ENCODE measurements around the gene NRXN3. TPM values are rescaled to one million over a fixed set of nuclear protein-coding genes. Genes with fewer than 3 reads are reported as not detected.

Gene NRXN3
- total RNA-seq, 5 donors from 2014 or later (not counting 1 experiment from before 2014, with no cell fraction given), result not detected

DNA sequence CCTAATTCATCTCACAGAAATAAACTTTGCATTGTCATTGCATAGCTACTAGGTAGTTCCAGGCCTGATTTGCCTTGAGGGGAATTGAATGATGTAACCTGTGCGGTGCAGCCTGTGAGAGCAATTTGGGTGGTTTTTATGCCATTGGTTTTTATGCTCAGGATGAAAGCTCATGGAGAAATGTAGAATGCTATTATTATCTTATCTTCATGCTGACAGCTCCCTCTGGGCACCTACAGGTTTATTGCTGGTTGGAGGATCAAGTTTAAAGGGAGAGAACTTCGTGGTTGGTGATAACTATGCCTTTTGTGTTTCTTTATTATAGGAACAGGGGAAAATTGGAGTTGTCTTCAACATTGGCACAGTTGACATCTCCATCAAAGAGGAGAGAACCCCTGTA is 1493.3 kb downstream of the NRXN3 start:
- CTCF ChIA-PET, result no interaction called here

DNA sequence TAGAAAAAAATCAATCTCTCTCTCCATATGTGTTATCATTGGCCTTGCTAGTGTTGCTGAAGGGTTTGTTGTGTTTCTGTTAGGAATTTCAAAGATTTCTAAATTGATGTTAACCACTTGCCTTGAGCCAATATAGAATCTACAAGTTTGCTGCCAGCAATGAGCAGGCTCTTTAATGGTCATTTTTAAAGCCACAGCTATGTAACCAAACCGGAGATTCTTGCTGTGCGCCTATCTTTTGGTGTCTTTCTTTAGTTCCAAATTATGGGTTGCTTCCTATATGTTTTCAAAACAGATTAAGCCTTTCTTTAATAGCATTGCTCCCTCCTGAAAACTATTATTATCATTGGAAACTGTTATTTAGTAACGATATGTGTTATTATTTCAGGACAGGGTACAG is 1495.4 kb downstream of the NRXN3 start:
- H3K4me3 Mint-ChIP-seq, result no peak overlapping the region
- H3K27ac Mint-ChIP-seq, result no peak overlapping the region
- DNase-seq, result no peak

More for the DNA sequence above, 1493.3 kb downstream of the NRXN3 start:
- no peaks in the 10 kb centered on the region for H3K27me3 ChIP-seq (replicated peaks in 1 of 2; ENCODE audit: control insufficient read depth in 2 of 2, extremely low read depth in 1 of 2, insufficient read depth in 2 of 2, low read length in 1 of 2)
- no peaks in the 10 kb centered on the region for H3K4me1 ChIP-seq (ENCODE audit: control insufficient read depth in 1 of 2, extremely low read depth in 1 of 2, insufficient read depth in 2 of 2, low read length in 2 of 2)
- no peaks in the 10 kb centered on the region for H3K36me3 ChIP-seq (ENCODE audit: control insufficient read depth in 2 of 2, extremely low read depth in 1 of 2, insufficient read depth in 1 of 2, low read length in 1 of 2)
- Mint-ChIP-seq H3K36me3 (no peaks in the 10 kb centered on the region), H3K4me3 (no peak overlapping the region), H3K4me1 (no peaks in the 10 kb centered on the region), H3K27me3 (no peaks in the 10 kb centered on the region), H3K27ac (no peak overlapping the region), H3K9me3 (peaks cover 0 to 16% (median 5%) of the 10 kb centered on the region in 3 donors)
- no peak for ATAC-seq (replicated peaks in 1 of 4)
- no peak overlapping the region for H3K4me3 ChIP-seq (ENCODE audit: control insufficient read depth in 1 of 2, extremely low read depth in 1 of 2, low read length in 1 of 2)
- POLR2A ChIA-PET, result no interaction called here
- WGBS (ENCODE audit: insufficient coverage), result 0% methylated on average over 1 of the region's 2 CpGs
- no peak for DNase-seq
- no peaks in the 10 kb centered on the region for H3K9me3 ChIP-seq
- no peak overlapping the region for H3K27ac ChIP-seq (ENCODE audit: low read length)

DNA sequence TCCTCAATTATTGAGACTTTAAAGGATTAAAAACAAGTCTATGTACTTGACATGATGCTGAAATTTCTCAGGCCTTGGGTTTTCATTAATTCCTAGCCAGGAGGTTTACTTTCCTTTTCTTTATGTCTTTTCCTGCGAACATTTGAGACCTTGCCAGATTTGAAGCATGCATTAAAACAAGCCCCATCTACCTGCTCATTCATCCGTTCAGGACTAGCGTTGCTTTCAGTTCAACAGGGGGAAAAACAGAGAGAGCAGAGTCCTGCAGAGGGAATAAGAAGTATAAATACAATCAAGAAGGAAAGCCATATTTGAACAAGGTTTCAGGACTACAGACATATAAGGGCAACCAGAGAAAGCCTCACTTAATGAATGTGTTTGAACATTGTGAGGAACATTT is 1498.8 kb downstream of the NRXN3 start:
- H3K9me3 ChIP-seq, result no peaks in the 10 kb centered on the region
- no CpG with 5 or more reads among the region's 3 CpGs for WGBS (ENCODE audit: insufficient coverage)
- no peak for DNase-seq
- H3K4me1 Mint-ChIP-seq, result no peaks in the 10 kb centered on the region
- H3K36me3 ChIP-seq (ENCODE audit: control insufficient read depth in 2 of 2, extremely low read depth in 1 of 2, insufficient read depth in 1 of 2, low read length in 1 of 2), result no peaks in the 10 kb centered on the region
- no peaks in the 10 kb centered on the region for H3K27me3 Mint-ChIP-seq
- H3K36me3 Mint-ChIP-seq, result no peaks in the 10 kb centered on the region
- H3K4me1 ChIP-seq (ENCODE audit: control insufficient read depth in 1 of 2, extremely low read depth in 1 of 2, insufficient read depth in 2 of 2, low read length in 2 of 2), result no peaks in the 10 kb centered on the region
- no peak overlapping the region for H3K27ac Mint-ChIP-seq
- H3K27me3 ChIP-seq (replicated peaks in 1 of 2; ENCODE audit: control insufficient read depth in 2 of 2, extremely low read depth in 1 of 2, insufficient read depth in 2 of 2, low read length in 1 of 2), result no peaks in the 10 kb centered on the region
- ChIA-PET POLR2A (no interaction called here), CTCF (no interaction called here)
- H3K27ac ChIP-seq (ENCODE audit: low read length), result no peak overlapping the region
- no peak for ATAC-seq (replicated peaks in 1 of 4)
- no peak overlapping the region for H3K4me3 ChIP-seq (ENCODE audit: control insufficient read depth in 1 of 2, extremely low read depth in 1 of 2, low read length in 1 of 2)
- no peak overlapping the region for H3K4me3 Mint-ChIP-seq
- H3K9me3 Mint-ChIP-seq, result peaks cover 0 to 5% (median 3%) of the 10 kb centered on the region in 3 donors

More for the DNA sequence above, 1495.4 kb downstream of the NRXN3 start:
- WGBS (ENCODE audit: insufficient coverage), result no CpG with 5 or more reads among the region's 3 CpGs
- H3K27me3 Mint-ChIP-seq, result no peaks in the 10 kb centered on the region
- H3K36me3 ChIP-seq (ENCODE audit: control insufficient read depth in 2 of 2, extremely low read depth in 1 of 2, insufficient read depth in 1 of 2, low read length in 1 of 2), result no peaks in the 10 kb centered on the region
- no peak overlapping the region for H3K4me3 ChIP-seq (ENCODE audit: control insufficient read depth in 1 of 2, extremely low read depth in 1 of 2, low read length in 1 of 2)
- H3K36me3 Mint-ChIP-seq, result no peaks in the 10 kb centered on the region
- ChIA-PET CTCF (no interaction called here), POLR2A (no interaction called here)
- H3K9me3 ChIP-seq, result no peaks in the 10 kb centered on the region
- no peak for ATAC-seq (replicated peaks in 1 of 4)
- no peaks in the 10 kb centered on the region for H3K4me1 Mint-ChIP-seq
- H3K27ac ChIP-seq (ENCODE audit: low read length), result no peak overlapping the region
- H3K9me3 Mint-ChIP-seq, result peaks cover 0 to 19% (median 5%) of the 10 kb centered on the region in 3 donors
- H3K27me3 ChIP-seq (replicated peaks in 1 of 2; ENCODE audit: control insufficient read depth in 2 of 2, extremely low read depth in 1 of 2, insufficient read depth in 2 of 2, low read length in 1 of 2), result no peaks in the 10 kb centered on the region
- H3K4me1 ChIP-seq (ENCODE audit: control insufficient read depth in 1 of 2, extremely low read depth in 1 of 2, insufficient read depth in 2 of 2, low read length in 2 of 2), result no peaks in the 10 kb centered on the region

DNA sequence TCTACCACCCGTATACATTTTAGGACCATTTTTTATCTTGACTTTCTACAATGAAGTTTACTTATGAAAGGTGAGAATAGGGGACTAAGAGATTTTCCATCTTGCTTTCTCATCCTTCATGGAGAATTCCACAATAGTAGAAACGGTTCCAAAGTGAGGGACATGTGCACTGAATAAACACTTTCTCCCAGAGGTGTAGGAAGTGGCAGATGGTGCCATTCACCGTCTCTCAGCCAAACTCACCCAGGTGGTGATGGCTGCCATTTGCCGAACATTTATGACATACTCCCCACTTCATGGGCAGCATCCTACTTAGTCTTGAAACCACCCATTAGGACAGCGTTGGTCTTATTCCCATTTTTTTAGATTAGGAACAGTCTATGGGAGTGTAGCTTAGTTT is 1500.6 kb downstream of the NRXN3 start:
- CTCF ChIA-PET, result no interaction called here
- Mint-ChIP-seq H3K27ac (no peak overlapping the region), H3K9me3 (peaks cover 0 to 5% (median 3%) of the 10 kb centered on the region in 3 donors), H3K27me3 (no peaks in the 10 kb centered on the region), H3K4me3 (no peak overlapping the region), H3K36me3 (no peaks in the 10 kb centered on the region), H3K4me1 (no peaks in the 10 kb centered on the region)
- H3K4me1 ChIP-seq (ENCODE audit: control insufficient read depth in 1 of 2, extremely low read depth in 1 of 2, insufficient read depth in 2 of 2, low read length in 2 of 2), result no peaks in the 10 kb centered on the region
- no CpG with 5 or more reads among the region's 5 CpGs for WGBS (ENCODE audit: insufficient coverage)
- no peaks in the 10 kb centered on the region for H3K9me3 ChIP-seq
- no peak for ATAC-seq (replicated peaks in 1 of 4)
- DNase-seq, result no peak
- H3K4me3 ChIP-seq (ENCODE audit: control insufficient read depth in 1 of 2, extremely low read depth in 1 of 2, low read length in 1 of 2), result no peak overlapping the region
- H3K36me3 ChIP-seq (ENCODE audit: control insufficient read depth in 2 of 2, extremely low read depth in 1 of 2, insufficient read depth in 1 of 2, low read length in 1 of 2), result no peaks in the 10 kb centered on the region
- H3K27me3 ChIP-seq (replicated peaks in 1 of 2; ENCODE audit: control insufficient read depth in 2 of 2, extremely low read depth in 1 of 2, insufficient read depth in 2 of 2, low read length in 1 of 2), result no peaks in the 10 kb centered on the region
- POLR2A ChIA-PET, result no interaction called here
- no peak overlapping the region for H3K27ac ChIP-seq (ENCODE audit: low read length)

DNA sequence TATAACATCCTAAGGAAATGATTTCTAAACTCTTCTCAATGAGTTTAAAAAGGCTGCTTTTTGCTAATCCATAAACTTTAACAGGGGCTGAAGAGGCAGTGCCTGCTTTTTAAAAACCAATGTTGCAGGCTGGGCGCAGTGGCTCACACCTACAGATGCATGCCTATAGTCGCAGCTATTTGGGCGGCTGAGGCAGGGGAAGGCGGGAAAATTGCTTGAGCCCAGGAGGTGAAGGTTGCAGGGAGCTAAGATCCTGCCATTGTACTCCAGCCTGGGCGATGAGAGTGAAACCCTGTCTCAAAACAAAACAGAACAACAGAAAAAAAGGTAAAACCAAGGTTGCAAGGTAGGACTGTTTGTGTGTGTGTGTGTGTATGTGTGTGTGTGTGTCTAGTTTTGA is 1509.9 kb downstream of the NRXN3 start:
- H3K4me1 Mint-ChIP-seq, result no peaks in the 10 kb centered on the region
- Histone ChIP-seq H3K27ac (ENCODE audit: low read length) (no peak overlapping the region), H3K27me3 (replicated peaks in 1 of 2; ENCODE audit: control insufficient read depth in 2 of 2, extremely low read depth in 1 of 2, insufficient read depth in 2 of 2, low read length in 1 of 2) (no peaks in the 10 kb centered on the region), H3K9me3 (no peaks in the 10 kb centered on the region), H3K36me3 (ENCODE audit: control insufficient read depth in 2 of 2, extremely low read depth in 1 of 2, insufficient read depth in 1 of 2, low read length in 1 of 2) (no peaks in the 10 kb centered on the region), H3K4me3 (ENCODE audit: control insufficient read depth in 1 of 2, extremely low read depth in 1 of 2, low read length in 1 of 2) (no peak overlapping the region), H3K4me1 (ENCODE audit: control insufficient read depth in 1 of 2, extremely low read depth in 1 of 2, insufficient read depth in 2 of 2, low read length in 2 of 2) (no peaks in the 10 kb centered on the region)
- ATAC-seq (replicated peaks in 1 of 4) (no peak), DNase-seq (no peak)
- H3K9me3 Mint-ChIP-seq, result peaks cover 0 to 6% (median 0%) of the 10 kb centered on the region in 3 donors
- WGBS (ENCODE audit: insufficient coverage), result 59% methylated on average over 4 of the region's 5 CpGs
- POLR2A ChIA-PET, result no interaction called here
- H3K27ac Mint-ChIP-seq, result no peak overlapping the region
- no peak overlapping the region for H3K4me3 Mint-ChIP-seq
- H3K36me3 Mint-ChIP-seq, result no peaks in the 10 kb centered on the region
- CTCF ChIA-PET, result no interaction called here
- no peaks in the 10 kb centered on the region for H3K27me3 Mint-ChIP-seq

DNA sequence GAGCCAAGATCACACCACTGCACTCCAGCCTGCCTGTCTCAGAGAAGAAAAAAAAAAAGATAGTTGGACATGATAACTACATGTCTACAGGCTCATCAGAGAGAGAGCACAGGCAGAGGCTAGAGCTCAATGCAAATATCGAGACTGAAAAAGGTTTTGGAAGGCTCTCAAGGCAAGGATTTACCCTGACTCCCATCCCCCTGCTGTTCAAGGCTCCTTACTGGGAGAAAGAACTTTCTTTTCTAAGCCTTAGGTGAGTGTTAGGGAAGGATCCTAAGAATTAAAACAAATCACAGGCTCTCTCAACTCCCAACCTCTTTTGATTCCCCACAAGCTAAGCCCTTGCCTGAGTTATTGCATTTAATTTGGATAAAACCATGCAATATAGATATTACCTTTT is 1516.0 kb downstream of the NRXN3 start:
- Mint-ChIP-seq H3K27ac (no peak overlapping the region), H3K36me3 (no peaks in the 10 kb centered on the region), H3K4me1 (no peaks in the 10 kb centered on the region), H3K9me3 (peaks cover 0 to 4% (median 3%) of the 10 kb centered on the region in 3 donors), H3K4me3 (no peak overlapping the region), H3K27me3 (no peaks in the 10 kb centered on the region)
- ATAC-seq (replicated peaks in 1 of 4) (no peak), DNase-seq (no peak)
- H3K9me3 ChIP-seq, result no peaks in the 10 kb centered on the region
- POLR2A ChIA-PET, result no interaction called here
- H3K27ac ChIP-seq (ENCODE audit: low read length), result no peak overlapping the region
- CTCF ChIA-PET, result no interaction called here
- H3K4me3 ChIP-seq (ENCODE audit: control insufficient read depth in 1 of 2, extremely low read depth in 1 of 2, low read length in 1 of 2), result no peak overlapping the region
- H3K36me3 ChIP-seq (ENCODE audit: control insufficient read depth in 2 of 2, extremely low read depth in 1 of 2, insufficient read depth in 1 of 2, low read length in 1 of 2), result no peaks in the 10 kb centered on the region
- no peaks in the 10 kb centered on the region for H3K4me1 ChIP-seq (ENCODE audit: control insufficient read depth in 1 of 2, extremely low read depth in 1 of 2, insufficient read depth in 2 of 2, low read length in 2 of 2)
- WGBS (ENCODE audit: insufficient coverage), result no CpG with 5 or more reads among the region's 1 CpG
- no peaks in the 10 kb centered on the region for H3K27me3 ChIP-seq (replicated peaks in 1 of 2; ENCODE audit: control insufficient read depth in 2 of 2, extremely low read depth in 1 of 2, insufficient read depth in 2 of 2, low read length in 1 of 2)

DNA sequence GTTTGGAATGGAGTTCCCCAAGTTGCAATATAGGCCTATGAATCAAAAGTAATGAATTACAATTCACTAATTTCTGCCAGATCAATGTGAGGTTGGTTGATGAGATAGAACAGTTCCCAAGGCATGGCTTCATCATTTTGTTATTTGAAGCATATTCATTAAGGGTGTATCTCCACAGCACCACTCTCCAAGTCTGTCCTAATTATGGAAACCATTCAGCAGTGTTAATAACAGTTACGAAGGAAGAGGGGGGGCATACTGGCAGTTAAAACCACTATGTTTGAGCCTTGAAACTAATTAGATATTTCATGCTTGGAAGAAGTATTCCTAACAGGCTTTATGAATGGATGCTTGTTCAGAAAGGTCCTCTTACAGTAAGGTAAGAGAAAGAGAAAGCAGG is 1520.8 kb downstream of the NRXN3 start:
- Mint-ChIP-seq H3K4me1 (no peaks in the 10 kb centered on the region), H3K4me3 (no peak overlapping the region), H3K27ac (no peak overlapping the region), H3K9me3 (peaks cover 3 to 6% (median 3%) of the 10 kb centered on the region in 3 donors), H3K27me3 (no peaks in the 10 kb centered on the region), H3K36me3 (no peaks in the 10 kb centered on the region)
- Histone ChIP-seq H3K36me3 (ENCODE audit: control insufficient read depth in 2 of 2, extremely low read depth in 1 of 2, insufficient read depth in 1 of 2, low read length in 1 of 2) (no peaks in the 10 kb centered on the region), H3K4me3 (ENCODE audit: control insufficient read depth in 1 of 2, extremely low read depth in 1 of 2, low read length in 1 of 2) (no peak overlapping the region), H3K27me3 (replicated peaks in 1 of 2; ENCODE audit: control insufficient read depth in 2 of 2, extremely low read depth in 1 of 2, insufficient read depth in 2 of 2, low read length in 1 of 2) (no peaks in the 10 kb centered on the region), H3K9me3 (no peaks in the 10 kb centered on the region), H3K4me1 (ENCODE audit: control insufficient read depth in 1 of 2, extremely low read depth in 1 of 2, insufficient read depth in 2 of 2, low read length in 2 of 2) (no peaks in the 10 kb centered on the region), H3K27ac (ENCODE audit: low read length) (no peak overlapping the region)
- 80% methylated on average over 1 of the region's 1 CpG for WGBS (ENCODE audit: insufficient coverage)
- DNase-seq (no peak), ATAC-seq (replicated peaks in 1 of 4) (no peak)
- POLR2A ChIA-PET, result no interaction called here
- CTCF ChIA-PET, result no interaction called here
